Loucy (cell line): ENCODE data around the gene IL37.

Source experiments
- CTCF ChIP-seq: fragments of 200-600 bp; sonication (generic); conservative IDR thresholded peaks from 2 replicates; pipeline ENCODE4 v1.5.1; 2014; ENCODE audit warnings: mild to moderate bottlenecking, antibody characterized with exemption, low read length
- EZH2phosphoT487 ChIP-seq: fragments of 200-600 bp; IDR thresholded peaks from 2 replicates; pipeline ENCODE4 v1.6.1; 2018; ENCODE audit warnings: antibody characterized with exemption, mild to moderate bottlenecking, moderate library complexity, borderline replicate concordance

GRCh38 chr2:112877423-112877822 is 33.5 kb upstream of the IL37 start:
- no peak for TF ChIP-seq CTCF
- no peak for TF ChIP-seq EZH2phosphoT487
